ENCODE results near the gene PGF.

- TF ChIP-seq, protein P1, sequence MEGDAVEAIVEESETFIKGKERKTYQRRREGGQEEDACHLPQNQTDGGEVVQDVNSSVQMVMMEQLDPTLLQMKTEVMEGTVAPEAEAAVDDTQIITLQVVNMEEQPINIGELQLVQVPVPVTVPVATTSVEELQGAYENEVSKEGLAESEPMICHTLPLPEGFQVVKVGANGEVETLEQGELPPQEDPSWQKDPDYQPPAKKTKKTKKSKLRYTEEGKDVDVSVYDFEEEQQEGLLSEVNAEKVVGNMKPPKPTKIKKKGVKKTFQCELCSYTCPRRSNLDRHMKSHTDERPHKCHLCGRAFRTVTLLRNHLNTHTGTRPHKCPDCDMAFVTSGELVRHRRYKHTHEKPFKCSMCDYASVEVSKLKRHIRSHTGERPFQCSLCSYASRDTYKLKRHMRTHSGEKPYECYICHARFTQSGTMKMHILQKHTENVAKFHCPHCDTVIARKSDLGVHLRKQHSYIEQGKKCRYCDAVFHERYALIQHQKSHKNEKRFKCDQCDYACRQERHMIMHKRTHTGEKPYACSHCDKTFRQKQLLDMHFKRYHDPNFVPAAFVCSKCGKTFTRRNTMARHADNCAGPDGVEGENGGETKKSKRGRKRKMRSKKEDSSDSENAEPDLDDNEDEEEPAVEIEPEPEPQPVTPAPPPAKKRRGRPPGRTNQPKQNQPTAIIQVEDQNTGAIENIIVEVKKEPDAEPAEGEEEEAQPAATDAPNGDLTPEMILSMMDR (IDR thresholded peaks at IDR 0.05), result peak in 2 of 7 experiments; percentile 21 to 35
- TF ChIP-seq EP300 (IDR thresholded peaks at IDR 0.05), result no peak
These were observed 10.0 kb downstream of the PGF start for GRCh38 chr14:74945261-74945851.
